ENCODE results near the gene CAV3.

The CAV3 gene

GRCh38 chr3:8769088-8769822, 35.7 kb downstream of the CAV3 start, which contains the start of gene OXTR:
Gene OXTR (minus strand): TSS chr3:8769613. CDS start chr3:8768187, 1,426 bp downstream.
- peaks cover 31 to 42% of the 10 kb centered on the region in 2 donors for H3K27me3 ChIP-seq (ENCODE audit: control insufficient read depth in 1 of 2, insufficient read depth in 2 of 2, low read length in 2 of 2)
- peak within 1 kb of the TSS; percentile 56 to 61 for H3K4me3 ChIP-seq (ENCODE audit: low read depth in 1 of 2, low read length in 2 of 2)
- no peak within 1 kb of the TSS for H3K9ac ChIP-seq (ENCODE audit: low read depth in 1 of 2, low read length in 2 of 2)
- H3K9me3 ChIP-seq (ENCODE audit: control insufficient read depth in 1 of 2, low read length in 2 of 2), result no peaks in the 10 kb centered on the region
- no peaks in the 10 kb centered on the region for H3K36me3 ChIP-seq (ENCODE audit: control insufficient read depth in 1 of 2, insufficient read depth in 2 of 2, low read length in 2 of 2)
- peaks cover 7 to 21% of the 10 kb centered on the region in 2 donors for H3K4me1 ChIP-seq (ENCODE audit: control insufficient read depth in 1 of 2, insufficient read depth in 2 of 2, low read length in 2 of 2)
- H3K27ac ChIP-seq (ENCODE audit: low read depth, low read length), result no peak within 1 kb of the TSS

- Histone ChIP-seq H3K27me3 (ENCODE audit: control insufficient read depth in 1 of 2, insufficient read depth in 2 of 2, low read length in 2 of 2) (peaks cover 12 to 21% of the 10 kb centered on the region in 2 donors), H3K36me3 (ENCODE audit: control insufficient read depth in 1 of 2, insufficient read depth in 2 of 2, low read length in 2 of 2) (no peaks in the 10 kb centered on the region), H3K9me3 (ENCODE audit: control insufficient read depth in 1 of 2, low read length in 2 of 2) (no peaks in the 10 kb centered on the region), H3K4me3 (ENCODE audit: low read depth in 1 of 2, low read length in 2 of 2) (no peak overlapping the region), H3K4me1 (ENCODE audit: control insufficient read depth in 1 of 2, insufficient read depth in 2 of 2, low read length in 2 of 2) (peaks cover 2 to 6% of the 10 kb centered on the region in 2 donors), H3K27ac (ENCODE audit: low read depth, low read length) (no peak overlapping the region), H3K9ac (ENCODE audit: low read depth in 1 of 2, low read length in 2 of 2) (no peak overlapping the region)
These were observed 40.4 kb downstream of the CAV3 start for GRCh38 chr3:8773941-8774542.

GRCh38 chr3:8775181-8775580, 41.6 kb downstream of the CAV3 start:
- no peak overlapping the region for H3K4me3 ChIP-seq (ENCODE audit: low read depth in 1 of 2, low read length in 2 of 2)
- no peak overlapping the region for H3K27ac ChIP-seq (ENCODE audit: low read depth, low read length)
- H3K9me3 ChIP-seq (ENCODE audit: control insufficient read depth in 1 of 2, low read length in 2 of 2), result no peaks in the 10 kb centered on the region
- H3K27me3 ChIP-seq (ENCODE audit: control insufficient read depth in 1 of 2, insufficient read depth in 2 of 2, low read length in 2 of 2), result peaks cover 5 to 11% of the 10 kb centered on the region in 2 donors
- H3K4me1 ChIP-seq (ENCODE audit: control insufficient read depth in 1 of 2, insufficient read depth in 2 of 2, low read length in 2 of 2), result no peaks in the 10 kb centered on the region
- H3K9ac ChIP-seq (ENCODE audit: low read depth in 1 of 2, low read length in 2 of 2), result no peak overlapping the region
- no peaks in the 10 kb centered on the region for H3K36me3 ChIP-seq (ENCODE audit: control insufficient read depth in 1 of 2, insufficient read depth in 2 of 2, low read length in 2 of 2)

GRCh38 chr3:8775602-8776001, 42.0 kb downstream of the CAV3 start:
- H3K36me3 ChIP-seq (ENCODE audit: control insufficient read depth in 1 of 2, insufficient read depth in 2 of 2, low read length in 2 of 2), result no peaks in the 10 kb centered on the region
- peaks cover 1 to 6% of the 10 kb centered on the region in 2 donors for H3K27me3 ChIP-seq (ENCODE audit: control insufficient read depth in 1 of 2, insufficient read depth in 2 of 2, low read length in 2 of 2)
- H3K4me3 ChIP-seq (ENCODE audit: low read depth in 1 of 2, low read length in 2 of 2), result no peak overlapping the region
- H3K9ac ChIP-seq (ENCODE audit: low read depth in 1 of 2, low read length in 2 of 2), result no peak overlapping the region
- no peaks in the 10 kb centered on the region for H3K4me1 ChIP-seq (ENCODE audit: control insufficient read depth in 1 of 2, insufficient read depth in 2 of 2, low read length in 2 of 2)
- H3K9me3 ChIP-seq (ENCODE audit: control insufficient read depth in 1 of 2, low read length in 2 of 2), result no peaks in the 10 kb centered on the region
- no peak overlapping the region for H3K27ac ChIP-seq (ENCODE audit: low read depth, low read length)

GRCh38 chr3:8776406-8776805, 42.8 kb downstream of the CAV3 start:
- H3K36me3 ChIP-seq (ENCODE audit: control insufficient read depth in 1 of 2, insufficient read depth in 2 of 2, low read length in 2 of 2), result no peaks in the 10 kb centered on the region
- no peaks in the 10 kb centered on the region for H3K4me1 ChIP-seq (ENCODE audit: control insufficient read depth in 1 of 2, insufficient read depth in 2 of 2, low read length in 2 of 2)
- H3K9ac ChIP-seq (ENCODE audit: low read depth in 1 of 2, low read length in 2 of 2), result no peak overlapping the region
- H3K27me3 ChIP-seq (ENCODE audit: control insufficient read depth in 1 of 2, insufficient read depth in 2 of 2, low read length in 2 of 2), result peaks cover 0 to 5% of the 10 kb centered on the region in 2 donors
- H3K4me3 ChIP-seq (ENCODE audit: low read depth in 1 of 2, low read length in 2 of 2), result no peak overlapping the region
- H3K27ac ChIP-seq (ENCODE audit: low read depth, low read length), result no peak overlapping the region
- no peaks in the 10 kb centered on the region for H3K9me3 ChIP-seq (ENCODE audit: control insufficient read depth in 1 of 2, low read length in 2 of 2)

- no peak overlapping the region for H3K9ac ChIP-seq (ENCODE audit: low read depth in 1 of 2, low read length in 2 of 2)
- H3K9me3 ChIP-seq (ENCODE audit: control insufficient read depth in 1 of 2, low read length in 2 of 2), result no peaks in the 10 kb centered on the region
- H3K27me3 ChIP-seq (ENCODE audit: control insufficient read depth in 1 of 2, insufficient read depth in 2 of 2, low read length in 2 of 2), result no peaks in the 10 kb centered on the region
- no peak overlapping the region for H3K4me3 ChIP-seq (ENCODE audit: low read depth in 1 of 2, low read length in 2 of 2)
- H3K27ac ChIP-seq (ENCODE audit: low read depth, low read length), result no peak overlapping the region
- no peaks in the 10 kb centered on the region for H3K4me1 ChIP-seq (ENCODE audit: control insufficient read depth in 1 of 2, insufficient read depth in 2 of 2, low read length in 2 of 2)
- no peaks in the 10 kb centered on the region for H3K36me3 ChIP-seq (ENCODE audit: control insufficient read depth in 1 of 2, insufficient read depth in 2 of 2, low read length in 2 of 2)
These were observed 43.8 kb downstream of the CAV3 start for GRCh38 chr3:8777201-8777977.

GRCh38 chr3:8777978-8778267, 44.3 kb downstream of the CAV3 start:
- no peak overlapping the region for H3K27ac ChIP-seq (ENCODE audit: low read depth, low read length)
- no peak overlapping the region for H3K4me3 ChIP-seq (ENCODE audit: low read depth in 1 of 2, low read length in 2 of 2)
- H3K36me3 ChIP-seq (ENCODE audit: control insufficient read depth in 1 of 2, insufficient read depth in 2 of 2, low read length in 2 of 2), result no peaks in the 10 kb centered on the region
- no peaks in the 10 kb centered on the region for H3K27me3 ChIP-seq (ENCODE audit: control insufficient read depth in 1 of 2, insufficient read depth in 2 of 2, low read length in 2 of 2)
- H3K9me3 ChIP-seq (ENCODE audit: control insufficient read depth in 1 of 2, low read length in 2 of 2), result no peaks in the 10 kb centered on the region
- H3K4me1 ChIP-seq (ENCODE audit: control insufficient read depth in 1 of 2, insufficient read depth in 2 of 2, low read length in 2 of 2), result no peaks in the 10 kb centered on the region
- no peak overlapping the region for H3K9ac ChIP-seq (ENCODE audit: low read depth in 1 of 2, low read length in 2 of 2)

GRCh38 chr3:8778475-8778874, 44.9 kb downstream of the CAV3 start:
- no peaks in the 10 kb centered on the region for H3K27me3 ChIP-seq (ENCODE audit: control insufficient read depth in 1 of 2, insufficient read depth in 2 of 2, low read length in 2 of 2)
- no peaks in the 10 kb centered on the region for H3K36me3 ChIP-seq (ENCODE audit: control insufficient read depth in 1 of 2, insufficient read depth in 2 of 2, low read length in 2 of 2)
- H3K27ac ChIP-seq (ENCODE audit: low read depth, low read length), result no peak overlapping the region
- H3K4me1 ChIP-seq (ENCODE audit: control insufficient read depth in 1 of 2, insufficient read depth in 2 of 2, low read length in 2 of 2), result no peaks in the 10 kb centered on the region
- H3K9me3 ChIP-seq (ENCODE audit: control insufficient read depth in 1 of 2, low read length in 2 of 2), result no peaks in the 10 kb centered on the region
- H3K4me3 ChIP-seq (ENCODE audit: low read depth in 1 of 2, low read length in 2 of 2), result no peak overlapping the region
- H3K9ac ChIP-seq (ENCODE audit: low read depth in 1 of 2, low read length in 2 of 2), result no peak overlapping the region

GRCh38 chr3:8780279-8780678, 46.7 kb downstream of the CAV3 start:
- Histone ChIP-seq H3K27me3 (ENCODE audit: control insufficient read depth in 1 of 2, insufficient read depth in 2 of 2, low read length in 2 of 2) (no peaks in the 10 kb centered on the region), H3K27ac (ENCODE audit: low read depth, low read length) (no peak overlapping the region), H3K4me1 (ENCODE audit: control insufficient read depth in 1 of 2, insufficient read depth in 2 of 2, low read length in 2 of 2) (no peaks in the 10 kb centered on the region), H3K9me3 (ENCODE audit: control insufficient read depth in 1 of 2, low read length in 2 of 2) (no peaks in the 10 kb centered on the region), H3K4me3 (ENCODE audit: low read depth in 1 of 2, low read length in 2 of 2) (no peak overlapping the region), H3K36me3 (ENCODE audit: control insufficient read depth in 1 of 2, insufficient read depth in 2 of 2, low read length in 2 of 2) (no peaks in the 10 kb centered on the region), H3K9ac (ENCODE audit: low read depth in 1 of 2, low read length in 2 of 2) (no peak overlapping the region)
